HEK293 (cell line): ENCODE data around the gene AEN.
A peak's percentile ranks its signal among the peaks of the same experiment; 100 is the strongest.

Experiments used
- CTCF ChIA-PET: fragments of 350-600 bp; formaldehyde crosslinking; extraction: SDS; loops from one replicate; lab custom pipeline; 2021; ENCODE audit warnings: antibody characterized with exemption; lab: Yijun Ruan, JAX
- POLR2A ChIA-PET: fragments of 300-600 bp; formaldehyde crosslinking; extraction: SDS; loops from one replicate; lab custom pipeline; 2020; ENCODE audit warnings: antibody characterized with exemption, inconsistent platforms; lab: Yijun Ruan, JAX
- H3K27ac ChIP-seq: fragments of 200-500 bp; sonication (Bioruptor generic); 2 replicates; pipeline ENCODE4 v1.5.1; 2014; ENCODE audit warnings: low read depth, low read length, control low read depth, inconsistent platforms; ENCODE audit errors: extremely low read depth
- H3K36me3 ChIP-seq, 2 experiments: fragments of 200-500 bp in 1 of 2; sonication (Bioruptor generic) in 1 of 2; 1 replicate in 1 of 2; 2 replicates in 1 of 2; pipeline ENCODE4 v1.5.1; 2014 to 2017; ENCODE audit warnings: inconsistent platforms in 2 of 2, low read length in 2 of 2; ENCODE audit not compliant: control insufficient read depth in 2 of 2, insufficient read depth in 1 of 2
- H3K4me1 ChIP-seq: fragments of 200-500 bp; sonication (Bioruptor generic); 2 replicates; pipeline ENCODE4 v1.5.1; 2014; ENCODE audit warnings: mild to moderate bottlenecking, low read length, inconsistent platforms; ENCODE audit not compliant: control insufficient read depth, insufficient read depth
- H3K4me3 ChIP-seq: 2 replicates; pipeline ENCODE4 v1.5.1; 2011; ENCODE audit warnings: low read depth, mild to moderate bottlenecking, control low read depth, low read length, moderate library complexity
- H3K9me3 ChIP-seq: fragments of 200-500 bp; sonication (Bioruptor generic); 2 replicates; pipeline ENCODE4 v1.5.1; 2014; ENCODE audit warnings: low read depth, low read length, inconsistent platforms; ENCODE audit not compliant: control insufficient read depth, insufficient read depth
- GLIS2 ChIP-seq: fragments of 450-650 bp; formaldehyde crosslinking; IDR thresholded peaks from 2 replicates; pipeline ENCODE4 v1.5.1; 2016; ENCODE audit warnings: missing biosample characterization, missing genetic modification characterization
- OSR2 ChIP-seq: fragments of 450-650 bp; formaldehyde crosslinking; IDR thresholded peaks from 2 replicates; pipeline ENCODE4 v1.5.1; 2016; ENCODE audit warnings: missing biosample characterization, missing genetic modification characterization
- PRDM1 ChIP-seq: fragments of 450-650 bp; formaldehyde crosslinking; IDR thresholded peaks from 2 replicates; pipeline ENCODE4; 2016; ENCODE audit warnings: missing biosample characterization, missing genetic modification characterization
- TCF7L2 ChIP-seq: IDR thresholded peaks from 2 replicates; pipeline ENCODE4 v1.6.1; 2011; ENCODE audit warnings: low read depth, mild to moderate bottlenecking, inconsistent platforms, low read length, moderate library complexity, borderline replicate concordance
- WT1 ChIP-seq: fragments of 450-650 bp; formaldehyde crosslinking; IDR thresholded peaks from 2 replicates; pipeline ENCODE4 v1.5.1; 2016; ENCODE audit warnings: missing biosample characterization, missing genetic modification characterization
- ZBTB8A ChIP-seq: fragments of 450-650 bp; formaldehyde crosslinking; IDR thresholded peaks from 2 replicates; pipeline ENCODE4 v1.5.1; 2016; ENCODE audit warnings: missing biosample characterization, missing genetic modification characterization
- ZFP3 ChIP-seq: fragments of 450-650 bp; formaldehyde crosslinking; IDR thresholded peaks from 2 replicates; pipeline ENCODE4 v1.5.1; 2016; ENCODE audit warnings: low read depth, missing biosample characterization, missing genetic modification characterization
- ZNF23 ChIP-seq: fragments of 450-650 bp; formaldehyde crosslinking; IDR thresholded peaks from 2 replicates; pipeline ENCODE4 v1.5.1; 2016; ENCODE audit warnings: missing biosample characterization, missing genetic modification characterization, borderline replicate concordance
- ZNF26 ChIP-seq: fragments of 450-650 bp; formaldehyde crosslinking; IDR thresholded peaks from 2 replicates; pipeline ENCODE4 v1.5.1; 2016; ENCODE audit warnings: missing biosample characterization, missing genetic modification characterization
- ZNF335 ChIP-seq: fragments of 450-650 bp; formaldehyde crosslinking; conservative IDR thresholded peaks from 2 replicates; pipeline ENCODE4 v1.5.1; 2016; ENCODE audit warnings: missing biosample characterization, missing genetic modification characterization
- ZNF449 ChIP-seq: fragments of 450-650 bp; formaldehyde crosslinking; IDR thresholded peaks from 2 replicates; pipeline ENCODE4 v1.5.1; 2017; ENCODE audit warnings: missing biosample characterization, mild to moderate bottlenecking, missing genetic modification characterization, moderate library complexity
- ZNF48 ChIP-seq: fragments of 450-650 bp; formaldehyde crosslinking; IDR thresholded peaks from 2 replicates; pipeline ENCODE4 v1.5.1; 2016; ENCODE audit warnings: missing biosample characterization, missing genetic modification characterization
- ZNF510 ChIP-seq: fragments of 450-650 bp; formaldehyde crosslinking; IDR thresholded peaks from 2 replicates; pipeline ENCODE4 v1.5.1; 2018; ENCODE audit warnings: mild to moderate bottlenecking, missing genetic modification characterization, missing biosample characterization; ENCODE audit not compliant: insufficient replicate concordance
- ZNF623 ChIP-seq: fragments of 450-650 bp; formaldehyde crosslinking; IDR thresholded peaks from 2 replicates; pipeline ENCODE4 v1.5.1; 2016; ENCODE audit warnings: missing biosample characterization, missing genetic modification characterization
- TF ChIP-seq, protein P1 (sequence below): fragments of 450-650 bp; formaldehyde crosslinking; IDR thresholded peaks from 2 replicates; pipeline ENCODE4 v1.5.1; 2017; ENCODE audit warnings: missing biosample characterization, missing genetic modification characterization
- TF ChIP-seq, protein P2 (sequence below): fragments of 450-650 bp; formaldehyde crosslinking; optimal IDR thresholded peaks from 2 replicates; pipeline ENCODE3; 2016; ENCODE audit warnings: missing biosample characterization, mild to moderate bottlenecking, missing genetic modification characterization
- TF ChIP-seq, protein P3 (sequence below): fragments of 450-650 bp; formaldehyde crosslinking; IDR thresholded peaks from 2 replicates; pipeline ENCODE4; 2016; ENCODE audit warnings: missing biosample characterization, missing genetic modification characterization
- TF ChIP-seq, protein P4 (sequence below): fragments of 450-650 bp; formaldehyde crosslinking; IDR thresholded peaks from 2 replicates; pipeline ENCODE4 v1.5.1; 2016; ENCODE audit warnings: missing biosample characterization, missing genetic modification characterization, low read depth
- TF ChIP-seq, protein P5 (sequence below): fragments of 450-650 bp; formaldehyde crosslinking; IDR thresholded peaks from 2 replicates; pipeline ENCODE4 v1.5.1; 2016; ENCODE audit warnings: missing biosample characterization, missing genetic modification characterization, low read depth

Gene AEN

DNA sequence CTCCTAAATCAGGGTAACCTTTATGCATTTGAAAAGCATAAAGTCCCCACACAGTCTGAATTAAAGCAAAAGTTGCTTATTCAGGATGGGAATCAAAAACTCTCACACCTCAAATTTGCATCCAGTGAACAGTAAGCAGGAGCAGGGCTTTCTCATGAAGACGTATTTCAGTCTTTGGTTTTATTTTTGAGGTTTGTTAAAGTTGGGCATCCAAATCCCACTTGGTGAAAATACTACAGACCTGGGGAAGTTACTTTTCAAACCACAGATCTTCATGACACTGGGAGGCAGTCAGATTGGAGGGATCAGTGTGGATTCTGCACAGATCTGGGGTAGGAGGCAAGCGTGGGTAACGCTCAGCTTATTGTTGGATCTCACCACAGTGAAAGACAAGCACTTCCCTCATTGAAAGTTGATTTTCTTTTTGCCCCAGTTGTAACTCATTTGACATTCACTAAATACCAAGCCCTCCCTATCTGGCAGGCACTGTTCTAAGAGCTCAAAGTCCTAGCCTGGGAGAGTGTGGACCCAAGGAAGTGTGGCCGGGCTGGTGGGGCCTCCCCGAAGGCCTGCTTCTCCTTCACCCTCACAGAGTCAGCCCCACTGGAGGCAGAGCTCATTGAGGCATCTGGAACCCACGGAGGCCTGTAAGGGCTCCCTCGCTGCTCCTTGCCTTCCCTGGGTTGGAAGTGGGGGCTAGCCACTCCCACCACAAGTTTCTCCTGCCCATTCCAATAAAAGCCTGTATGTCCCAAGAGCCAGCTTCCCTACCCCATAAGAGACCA is 16.9 kb downstream of the AEN start:
- Histone ChIP-seq H3K4me1 (peaks cover 6% of the 10 kb centered on the region; the same call in 1 of the 2 replicates), H3K36me3 (peaks cover 23 to 25% of the 10 kb centered on the region in 2 experiments), H3K27ac (peak overlapping the region; percentile 61), H3K4me3 (peak overlapping the region; percentile 29; the same call in 1 of the 2 replicates), H3K9me3 (no peaks in the 10 kb centered on the region)
- TF ChIP-seq PRDM1 (tag by site-specific recombination), result peak; percentile 65; the same call in 1 of the 2 replicates
- TF ChIP-seq ZNF48 (tag by site-specific recombination), result no peak
- TF ChIP-seq ZNF623 (tag by site-specific recombination), result no peak
- peak; percentile 59 for TF ChIP-seq GLIS2
- peak; percentile 80 for TF ChIP-seq ZNF335
- TF ChIP-seq, protein P1, sequence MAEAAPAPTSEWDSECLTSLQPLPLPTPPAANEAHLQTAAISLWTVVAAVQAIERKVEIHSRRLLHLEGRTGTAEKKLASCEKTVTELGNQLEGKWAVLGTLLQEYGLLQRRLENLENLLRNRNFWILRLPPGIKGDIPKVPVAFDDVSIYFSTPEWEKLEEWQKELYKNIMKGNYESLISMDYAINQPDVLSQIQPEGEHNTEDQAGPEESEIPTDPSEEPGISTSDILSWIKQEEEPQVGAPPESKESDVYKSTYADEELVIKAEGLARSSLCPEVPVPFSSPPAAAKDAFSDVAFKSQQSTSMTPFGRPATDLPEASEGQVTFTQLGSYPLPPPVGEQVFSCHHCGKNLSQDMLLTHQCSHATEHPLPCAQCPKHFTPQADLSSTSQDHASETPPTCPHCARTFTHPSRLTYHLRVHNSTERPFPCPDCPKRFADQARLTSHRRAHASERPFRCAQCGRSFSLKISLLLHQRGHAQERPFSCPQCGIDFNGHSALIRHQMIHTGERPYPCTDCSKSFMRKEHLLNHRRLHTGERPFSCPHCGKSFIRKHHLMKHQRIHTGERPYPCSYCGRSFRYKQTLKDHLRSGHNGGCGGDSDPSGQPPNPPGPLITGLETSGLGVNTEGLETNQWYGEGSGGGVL, result peak; percentile 61
- no peak for TF ChIP-seq TCF7L2
- ChIA-PET CTCF (interaction anchor here (0.5 to 1.5 kb wide), 15 partner anchors 10 to 668 kb away, joined by 3 to 16 read pairs (median 4); partner anchors contain the start of gene AEN), POLR2A (interaction anchor here (0.5 to 1.4 kb wide), 7 partner anchors 7 to 171 kb away, joined by 3 to 7 read pairs (median 3); partner anchors contain the start of genes MRPL46 and MRPS11)

- H3K9me3 ChIP-seq, result no peaks in the 10 kb centered on the region
- H3K27ac ChIP-seq, result peak within 1 kb of the TSS; percentile 61
- POLR2A ChIA-PET, result interaction anchor here (0.5 to 1.4 kb wide), 6 partner anchors 8 to 172 kb away, joined by 3 to 7 read pairs (median 3); partner anchors contain the start of genes MRPL46 and MRPS11
- H3K4me3 ChIP-seq, result peak within 1 kb of the TSS; percentile 29
- CTCF ChIA-PET, result interaction anchor here (0.5 to 1.5 kb wide), 15 partner anchors 10 to 667 kb away, joined by 3 to 16 read pairs (median 3); partner anchors contain the start of gene AEN
- peaks cover 6% of the 10 kb centered on the region; the same call in 1 of the 2 replicates for H3K4me1 ChIP-seq
- peaks cover 16 to 18% of the 10 kb centered on the region in 2 experiments for H3K36me3 ChIP-seq
- no peak for TF ChIP-seq ZNF23
- TF ChIP-seq, protein P2, sequence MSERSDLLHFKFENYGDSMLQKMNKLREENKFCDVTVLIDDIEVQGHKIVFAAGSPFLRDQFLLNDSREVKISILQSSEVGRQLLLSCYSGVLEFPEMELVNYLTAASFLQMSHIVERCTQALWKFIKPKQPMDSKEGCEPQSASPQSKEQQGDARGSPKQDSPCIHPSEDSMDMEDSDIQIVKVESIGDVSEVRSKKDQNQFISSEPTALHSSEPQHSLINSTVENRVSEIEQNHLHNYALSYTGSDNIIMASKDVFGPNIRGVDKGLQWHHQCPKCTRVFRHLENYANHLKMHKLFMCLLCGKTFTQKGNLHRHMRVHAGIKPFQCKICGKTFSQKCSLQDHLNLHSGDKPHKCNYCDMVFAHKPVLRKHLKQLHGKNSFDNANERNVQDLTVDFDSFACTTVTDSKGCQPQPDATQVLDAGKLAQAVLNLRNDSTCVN, result peak; percentile 17
- TF ChIP-seq ZFP3, result no peak
- TF ChIP-seq ZNF26 (tag by site-specific recombination), result no peak
- TF ChIP-seq, protein P3, sequence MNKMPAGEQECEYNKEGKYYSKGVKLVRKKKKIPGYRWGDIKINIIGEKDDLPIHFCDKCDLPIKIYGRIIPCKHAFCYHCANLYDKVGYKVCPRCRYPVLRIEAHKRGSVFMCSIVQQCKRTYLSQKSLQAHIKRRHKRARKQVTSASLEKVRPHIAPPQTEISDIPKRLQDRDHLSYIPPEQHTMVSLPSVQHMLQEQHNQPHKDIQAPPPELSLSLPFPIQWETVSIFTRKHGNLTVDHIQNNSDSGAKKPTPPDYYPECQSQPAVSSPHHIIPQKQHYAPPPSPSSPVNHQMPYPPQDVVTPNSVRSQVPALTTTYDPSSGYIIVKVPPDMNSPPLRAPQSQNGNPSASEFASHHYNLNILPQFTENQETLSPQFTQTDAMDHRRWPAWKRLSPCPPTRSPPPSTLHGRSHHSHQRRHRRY (tag by site-specific recombination), result no peak
- TF ChIP-seq, protein P4, sequence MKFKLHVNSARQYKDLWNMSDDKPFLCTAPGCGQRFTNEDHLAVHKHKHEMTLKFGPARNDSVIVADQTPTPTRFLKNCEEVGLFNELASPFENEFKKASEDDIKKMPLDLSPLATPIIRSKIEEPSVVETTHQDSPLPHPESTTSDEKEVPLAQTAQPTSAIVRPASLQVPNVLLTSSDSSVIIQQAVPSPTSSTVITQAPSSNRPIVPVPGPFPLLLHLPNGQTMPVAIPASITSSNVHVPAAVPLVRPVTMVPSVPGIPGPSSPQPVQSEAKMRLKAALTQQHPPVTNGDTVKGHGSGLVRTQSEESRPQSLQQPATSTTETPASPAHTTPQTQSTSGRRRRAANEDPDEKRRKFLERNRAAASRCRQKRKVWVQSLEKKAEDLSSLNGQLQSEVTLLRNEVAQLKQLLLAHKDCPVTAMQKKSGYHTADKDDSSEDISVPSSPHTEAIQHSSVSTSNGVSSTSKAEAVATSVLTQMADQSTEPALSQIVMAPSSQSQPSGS, result peak; percentile 70
- TF ChIP-seq WT1 (tag by site-specific recombination), result peak; percentile 71; the same call in 1 of the 2 replicates
- TF ChIP-seq, protein P5, sequence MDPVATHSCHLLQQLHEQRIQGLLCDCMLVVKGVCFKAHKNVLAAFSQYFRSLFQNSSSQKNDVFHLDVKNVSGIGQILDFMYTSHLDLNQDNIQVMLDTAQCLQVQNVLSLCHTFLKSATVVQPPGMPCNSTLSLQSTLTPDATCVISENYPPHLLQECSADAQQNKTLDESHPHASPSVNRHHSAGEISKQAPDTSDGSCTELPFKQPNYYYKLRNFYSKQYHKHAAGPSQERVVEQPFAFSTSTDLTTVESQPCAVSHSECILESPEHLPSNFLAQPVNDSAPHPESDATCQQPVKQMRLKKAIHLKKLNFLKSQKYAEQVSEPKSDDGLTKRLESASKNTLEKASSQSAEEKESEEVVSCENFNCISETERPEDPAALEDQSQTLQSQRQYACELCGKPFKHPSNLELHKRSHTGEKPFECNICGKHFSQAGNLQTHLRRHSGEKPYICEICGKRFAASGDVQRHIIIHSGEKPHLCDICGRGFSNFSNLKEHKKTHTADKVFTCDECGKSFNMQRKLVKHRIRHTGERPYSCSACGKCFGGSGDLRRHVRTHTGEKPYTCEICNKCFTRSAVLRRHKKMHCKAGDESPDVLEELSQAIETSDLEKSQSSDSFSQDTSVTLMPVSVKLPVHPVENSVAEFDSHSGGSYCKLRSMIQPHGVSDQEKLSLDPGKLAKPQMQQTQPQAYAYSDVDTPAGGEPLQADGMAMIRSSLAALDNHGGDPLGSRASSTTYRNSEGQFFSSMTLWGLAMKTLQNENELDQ (tag by site-specific recombination), result no peak
- TF ChIP-seq OSR2, result peak; percentile 100
- peak; percentile 95 for TF ChIP-seq ZBTB8A (tag by site-specific recombination)
- TF ChIP-seq ZNF449 (tag by site-specific recombination), result no peak
- TF ChIP-seq ZNF623 (tag by site-specific recombination), result no peak
- TF ChIP-seq ZNF510 (tag by site-specific recombination), result no peak
Observed at GRCh38 chr15:88638626-88639372, 17.7 kb downstream of the AEN start, which contains the start of gene ISG20. Gene ISG20 (plus strand): TSS chr15:88639016. CDS start chr15:88639367, 351 bp downstream.
